Cerebellar cortex (tissue), 1 donor: ENCODE measurements around the gene IPO13.

Experiments
- DNase-seq: peaks from one replicate; pipeline ENCODE4 v3.0.0-alpha.2; 2015; ENCODE audit warnings: low spot score

IPO13 gene

DNA sequence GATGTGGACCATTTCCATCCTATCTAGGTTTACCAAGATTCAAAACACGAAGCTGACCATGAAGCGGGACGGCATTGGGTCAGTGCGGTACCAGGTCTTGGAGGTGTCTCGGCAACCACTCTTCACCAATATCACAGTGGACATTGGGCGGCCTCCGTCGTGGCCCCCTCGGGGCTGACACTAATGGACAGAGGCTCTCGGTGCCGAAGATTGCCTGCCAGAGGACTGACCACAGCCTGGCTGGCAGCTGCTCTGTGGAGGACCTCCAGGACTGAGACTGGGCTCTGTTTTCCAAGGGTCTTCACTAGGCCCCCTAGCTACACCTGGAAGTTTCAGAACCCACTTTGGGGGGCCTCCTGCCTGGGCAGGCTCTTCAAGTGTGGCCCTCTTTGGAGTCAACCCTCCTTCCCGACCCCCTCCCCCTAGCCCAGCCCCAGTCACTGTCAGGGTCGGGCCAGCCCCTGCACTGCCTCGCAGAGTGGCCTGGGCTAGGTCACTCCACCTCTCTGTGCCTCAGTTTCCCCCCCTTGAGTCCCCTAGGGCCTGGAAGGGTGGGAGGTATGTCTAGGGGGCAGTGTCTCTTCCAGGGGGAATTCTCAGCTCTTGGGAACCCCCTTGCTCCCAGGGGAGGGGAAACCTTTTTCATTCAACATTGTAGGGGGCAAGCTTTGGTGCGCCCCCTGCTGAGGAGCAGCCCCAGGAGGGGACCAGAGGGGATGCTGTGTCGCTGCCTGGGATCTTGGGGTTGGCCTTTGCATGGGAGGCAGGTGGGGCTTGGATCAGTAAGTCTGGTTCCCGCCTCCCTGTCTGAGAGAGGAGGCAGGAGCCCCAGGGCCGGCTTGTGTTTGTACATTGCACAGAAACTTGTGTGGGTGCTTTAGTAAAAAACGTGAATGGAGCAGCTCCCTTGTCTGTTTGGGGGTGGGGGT is 43.8 kb downstream of the IPO13 start:
- no peak for DNase-seq

DNA sequence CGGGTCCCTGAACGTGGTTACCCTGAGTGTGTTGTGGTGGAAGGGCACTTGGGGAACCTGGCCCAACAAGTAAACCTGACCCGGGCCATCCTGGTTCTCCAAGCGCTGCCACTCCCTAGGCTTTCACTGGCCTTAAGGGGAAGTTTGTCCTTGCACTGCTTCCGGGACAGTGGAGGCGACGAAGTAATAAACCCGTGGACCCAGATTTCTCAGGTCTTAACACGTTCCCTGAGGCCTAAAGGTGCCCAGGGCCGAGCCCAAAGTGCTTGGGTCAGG is 44.4 kb downstream of the IPO13 start:
- DNase-seq: no peak

DNA sequence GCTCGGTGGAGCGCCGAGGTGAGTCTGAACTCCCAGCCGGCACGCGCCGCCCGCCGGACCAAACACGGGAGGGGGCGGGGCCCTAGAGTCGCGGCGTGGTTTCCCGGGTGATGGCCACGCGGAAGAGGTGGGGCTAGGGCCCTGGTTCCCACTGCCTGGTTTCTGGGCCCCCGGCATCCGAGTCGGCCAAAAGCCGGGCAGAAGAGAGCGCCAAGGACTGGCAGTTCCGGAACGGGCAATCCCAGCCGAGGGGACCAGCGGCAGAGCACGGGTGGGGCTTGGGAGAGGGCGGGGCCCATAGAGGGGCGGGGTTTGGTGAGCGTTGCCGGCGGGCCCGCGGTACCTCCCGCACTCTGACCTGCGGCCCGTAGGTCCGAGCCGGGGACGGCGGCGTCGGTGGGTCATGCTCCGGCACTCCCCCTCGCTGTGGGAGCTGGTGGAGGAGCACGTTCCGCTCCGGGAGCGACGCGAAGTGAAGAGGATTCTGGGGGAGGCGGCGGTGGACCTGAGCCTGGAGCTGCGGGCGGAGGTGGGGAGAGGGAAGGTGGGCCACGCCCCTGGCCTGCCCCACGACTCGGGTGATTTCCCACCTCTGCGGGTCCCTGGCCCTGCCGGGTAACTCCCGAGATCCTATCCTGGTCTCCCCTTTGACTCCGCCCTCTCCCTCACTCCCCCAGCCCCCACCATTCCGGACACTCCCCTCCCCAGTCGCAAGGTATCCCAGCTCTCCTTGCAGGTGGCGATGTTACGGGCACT is 44.9 kb downstream of the IPO13 start, which contains the start of gene CCDC24:
TSS of gene CCDC24 (plus strand) at position 124 of the 756 bp plus-strand sequence. CDS start at position 404, 280 bp downstream.
- peak; percentile 75 for DNase-seq

DNA sequence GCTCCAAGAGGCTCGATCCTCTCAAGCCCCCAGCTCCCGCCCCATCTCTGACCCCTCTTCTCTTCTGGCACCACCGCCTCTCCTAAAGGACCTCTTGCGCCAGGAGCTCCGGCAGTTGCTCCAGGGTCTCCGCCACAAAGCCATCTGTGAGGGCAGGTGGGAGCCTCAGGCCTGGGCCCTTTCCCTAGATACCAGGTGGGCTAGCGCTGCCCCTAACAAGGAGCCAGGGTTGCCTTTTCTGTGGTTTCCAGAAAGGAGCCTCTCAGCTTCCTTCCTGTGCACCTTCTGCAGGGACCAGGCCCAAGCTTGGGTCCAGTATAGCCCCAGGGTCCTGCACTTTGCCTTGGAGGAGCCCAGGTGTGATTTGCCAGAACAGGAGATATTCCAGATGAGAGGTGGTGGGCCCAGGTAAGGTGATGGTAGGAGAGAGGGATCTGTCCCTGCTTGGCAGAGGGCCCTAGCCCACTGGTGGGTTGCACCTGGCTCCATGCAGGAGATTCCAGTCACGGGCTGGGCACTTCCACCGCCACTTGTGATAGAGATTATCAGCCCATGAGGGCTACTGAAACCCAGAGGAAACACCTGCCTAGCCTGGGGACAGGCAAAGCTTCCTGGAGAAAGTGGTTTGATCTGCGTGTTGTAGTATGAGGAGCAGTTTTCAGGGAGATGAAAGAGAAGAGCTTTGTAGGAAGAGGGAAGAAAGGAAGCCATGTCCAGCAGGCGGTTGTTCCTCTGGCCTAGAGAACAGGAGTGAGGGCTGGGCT is 45.7 kb downstream of the IPO13 start:
- no peak for DNase-seq

DNA sequence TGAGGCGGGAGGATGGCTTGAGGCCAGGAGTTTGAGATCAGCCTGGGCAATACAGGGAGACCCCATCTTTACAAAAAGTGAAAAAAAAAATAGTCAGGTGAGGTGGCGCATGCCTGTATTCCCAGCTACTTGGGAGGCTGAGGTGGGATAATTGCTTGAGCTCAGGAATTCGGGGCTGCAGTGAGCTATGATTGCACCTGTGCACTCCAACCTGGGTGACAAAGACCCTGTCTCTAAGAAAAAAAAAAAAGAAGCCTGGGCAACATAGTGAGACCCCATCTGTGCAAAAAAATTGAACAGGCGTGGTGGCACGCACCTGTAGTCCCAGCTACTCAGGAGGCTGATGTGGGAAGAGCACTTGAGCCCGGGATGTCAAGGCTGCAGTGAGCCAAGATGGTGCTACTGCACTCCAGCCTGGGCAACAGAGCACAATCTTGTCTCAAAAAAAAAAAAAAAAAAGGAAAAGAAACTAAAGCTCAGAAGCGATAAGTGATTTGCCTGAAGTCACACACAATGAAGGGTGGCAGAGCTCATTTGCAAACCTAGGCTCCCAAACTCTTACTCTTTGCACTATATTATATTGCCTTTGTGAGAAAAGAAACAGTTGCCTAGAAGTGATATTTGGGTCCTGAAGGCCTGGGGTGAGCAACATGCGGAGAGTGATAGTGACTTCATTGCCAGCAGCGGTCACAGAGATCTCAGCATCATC is 46.6 kb downstream of the IPO13 start:
- DNase-seq: no peak

DNA sequence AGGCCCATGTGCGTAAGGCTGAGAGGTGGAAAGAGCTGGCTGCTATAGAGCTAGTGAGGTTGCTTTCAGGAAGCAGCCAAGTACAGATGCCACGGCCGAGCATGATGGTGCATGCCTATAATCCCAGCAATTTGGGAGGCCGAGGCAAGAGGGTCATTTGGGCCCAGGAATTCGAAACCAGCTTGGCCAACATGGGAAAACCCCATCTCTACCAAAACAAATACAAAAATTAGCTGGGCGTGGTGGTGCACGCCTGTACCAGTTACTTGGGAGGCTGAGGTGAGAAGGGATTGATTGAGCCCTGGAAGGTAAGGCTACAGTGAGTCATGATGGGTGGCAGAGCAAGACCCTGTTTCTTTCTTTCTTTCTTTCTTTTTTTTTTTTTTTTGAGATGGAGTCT is 47.3 kb downstream of the IPO13 start:
- no peak for DNase-seq

DNA sequence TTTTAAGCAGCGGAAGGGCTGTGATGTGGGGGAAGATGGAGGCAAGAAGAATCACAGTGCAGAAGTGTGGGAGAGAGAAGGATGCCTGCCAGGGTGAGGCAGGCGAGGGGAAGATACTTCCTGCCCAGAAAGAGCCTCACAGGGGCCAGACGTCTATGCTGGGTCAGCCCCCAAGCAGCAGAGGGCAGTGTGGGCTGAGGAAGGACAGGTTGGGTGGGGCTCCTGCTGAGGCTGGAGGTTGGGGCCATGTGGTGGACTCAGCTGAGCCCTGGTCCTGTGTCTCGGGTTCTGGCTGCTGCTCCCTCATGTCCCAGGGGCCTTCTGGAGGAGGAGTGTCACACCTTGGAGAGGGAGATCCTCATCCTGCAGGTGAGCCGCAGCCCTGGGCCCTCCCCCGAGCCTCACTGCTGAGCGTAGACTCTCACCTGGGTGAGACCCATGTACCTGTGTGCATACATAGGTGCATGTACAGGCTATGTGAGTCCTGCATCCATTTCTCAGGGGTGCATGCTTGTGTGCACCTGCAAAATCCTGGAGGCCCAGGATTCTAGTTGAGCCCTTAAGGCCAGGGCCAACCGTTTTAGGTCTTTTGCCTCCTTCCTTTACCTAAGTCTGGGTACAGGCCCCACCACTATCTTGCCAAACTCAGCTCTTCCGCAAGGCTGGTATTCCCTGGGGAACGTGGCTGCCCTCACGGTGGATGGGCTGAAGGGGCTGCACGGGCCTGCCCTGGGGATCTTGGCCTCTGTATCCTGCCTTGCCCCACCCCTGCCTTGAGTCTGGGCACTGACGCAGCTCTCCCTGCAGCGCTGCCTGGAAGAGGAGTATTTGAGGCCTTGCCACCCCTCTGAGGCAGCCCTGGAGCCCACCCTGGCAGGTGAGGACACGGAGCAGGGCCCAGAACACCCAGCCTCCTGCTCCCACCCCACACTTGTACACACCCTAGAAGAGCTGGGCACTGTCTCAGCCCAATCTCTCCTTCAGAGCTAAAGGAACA is 48.3 kb downstream of the IPO13 start:
- no peak for DNase-seq

DNA sequence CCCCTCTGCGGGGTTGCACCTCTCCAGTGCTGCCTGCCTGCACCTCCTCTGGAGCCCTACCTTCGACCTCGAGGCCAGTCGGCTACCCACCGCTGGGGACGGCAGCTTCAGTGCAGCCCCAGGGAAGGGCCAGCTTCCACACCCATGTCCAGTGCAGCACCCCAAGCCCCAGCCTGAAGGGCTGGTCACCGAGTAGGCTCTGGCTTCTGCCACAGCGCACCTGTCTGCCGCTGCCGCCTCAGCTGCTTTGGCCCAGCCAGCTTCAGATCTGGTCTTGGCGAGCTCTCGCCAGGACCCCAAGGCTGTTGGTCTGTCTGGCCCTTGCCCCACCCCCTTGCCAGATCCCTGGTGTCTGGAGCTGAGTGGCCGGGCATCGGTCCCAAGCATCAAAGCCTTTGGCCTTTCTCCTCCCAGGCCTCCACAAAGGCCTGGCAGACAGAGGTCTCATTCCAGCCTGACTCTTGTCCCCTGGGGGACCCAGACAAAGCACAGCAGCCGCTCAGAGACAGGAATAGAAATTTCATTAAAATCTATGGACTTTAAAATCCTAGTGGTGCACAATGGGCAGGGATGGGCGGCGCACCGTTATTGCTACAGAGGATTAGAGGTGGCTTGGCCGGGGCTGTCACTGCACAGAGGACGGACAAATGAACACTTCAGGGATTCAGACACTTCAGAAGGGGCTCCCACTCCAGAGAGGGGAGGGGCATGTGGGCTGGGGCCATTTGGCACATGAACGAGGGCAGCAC is 49.4 kb downstream of the IPO13 start:
- DNase-seq: no peak

DNA sequence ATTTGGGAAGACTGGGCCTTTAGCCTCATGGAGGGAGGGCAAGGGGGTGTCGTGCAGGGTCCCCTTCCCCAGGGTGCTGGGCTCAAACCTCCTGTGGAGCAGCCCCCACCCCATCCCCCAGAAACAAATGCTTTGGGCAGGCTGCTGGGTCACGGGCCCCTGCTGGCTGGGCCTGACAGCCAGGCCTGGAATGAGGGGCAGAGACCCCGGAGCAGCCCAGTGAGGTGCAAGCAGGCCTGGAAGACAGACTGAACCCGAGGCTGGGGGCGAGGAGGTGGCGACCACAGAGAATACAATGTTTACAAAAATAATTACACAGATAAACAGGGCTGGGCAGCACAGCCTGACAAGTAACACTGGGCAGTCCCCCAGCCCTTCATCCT is 50.0 kb downstream of the IPO13 start:
- DNase-seq: no peak

DNA sequence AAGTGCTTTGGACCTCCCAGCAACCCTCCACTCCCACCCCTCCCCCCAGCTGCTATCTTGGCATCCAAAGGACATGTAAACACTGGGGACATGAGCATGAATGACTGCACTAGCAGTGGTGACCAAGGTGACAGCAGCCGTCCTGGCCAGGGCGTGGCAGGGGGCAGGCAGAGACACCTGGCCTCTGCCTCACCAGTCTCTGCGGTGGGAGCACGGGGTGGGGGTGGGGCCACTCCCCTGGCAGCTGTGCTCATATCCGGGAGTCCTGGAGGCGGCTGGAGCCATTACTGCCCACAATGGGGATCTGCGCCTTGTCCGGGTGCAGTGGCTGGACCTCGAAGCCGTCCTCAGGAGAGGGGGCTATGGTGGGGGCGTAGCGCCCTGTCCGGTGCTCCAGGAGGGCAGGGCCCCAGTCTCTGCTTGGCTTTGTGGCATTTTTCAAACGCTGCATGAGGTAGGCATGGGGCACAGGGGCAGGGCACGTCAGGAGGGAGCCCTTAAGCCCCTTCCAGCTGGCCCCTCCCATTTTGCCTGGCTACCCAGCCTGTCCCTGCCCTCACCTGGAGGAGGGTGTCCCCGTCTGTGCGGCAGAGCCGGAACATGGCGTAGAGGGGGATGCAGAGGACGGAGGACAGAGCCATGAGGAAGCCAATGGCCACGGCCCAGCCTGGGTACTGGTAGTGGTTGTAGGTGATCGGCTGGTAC is 50.7 kb downstream of the IPO13 start:
- DNase-seq: no peak

DNA sequence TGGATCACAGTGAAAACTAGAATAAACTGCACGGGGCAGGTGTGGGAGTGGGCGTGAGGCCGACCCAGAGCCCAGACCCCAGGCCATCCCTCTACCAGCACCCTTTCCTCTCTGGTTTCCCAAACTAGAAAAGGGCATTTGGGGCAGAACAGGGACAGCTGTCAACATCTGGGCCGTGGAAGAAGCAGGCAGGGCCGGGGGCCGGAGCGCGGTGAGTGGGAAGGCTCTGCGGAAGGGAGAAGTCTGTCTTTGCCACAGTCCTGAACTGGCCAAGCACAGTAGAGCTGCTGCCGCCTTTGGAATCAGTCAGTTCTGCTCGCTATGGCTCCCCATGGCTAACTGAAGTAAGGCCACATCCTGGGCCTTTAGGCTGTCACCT is 51.2 kb downstream of the IPO13 start:
- DNase-seq: no peak

DNA sequence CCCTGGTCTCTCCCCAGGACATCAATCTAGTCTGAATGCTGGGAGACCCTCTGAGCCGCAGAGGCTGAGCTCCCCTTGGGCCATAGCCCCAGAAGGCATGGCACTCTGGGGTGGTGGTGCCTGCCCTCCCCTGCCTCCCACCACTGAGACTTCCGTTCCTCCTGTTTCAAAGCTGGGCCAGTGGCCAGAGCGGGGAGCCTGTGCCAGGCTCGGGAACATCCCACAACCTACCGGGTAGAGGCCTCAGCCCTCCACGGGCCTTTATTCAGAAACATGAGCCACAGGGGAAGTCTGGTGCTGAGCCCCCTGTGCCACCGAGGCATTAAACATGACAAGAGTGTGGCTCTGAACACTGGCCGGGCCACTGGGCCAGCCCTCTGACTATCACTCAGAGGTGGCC is 52.7 kb downstream of the IPO13 start:
- no peak for DNase-seq

DNA sequence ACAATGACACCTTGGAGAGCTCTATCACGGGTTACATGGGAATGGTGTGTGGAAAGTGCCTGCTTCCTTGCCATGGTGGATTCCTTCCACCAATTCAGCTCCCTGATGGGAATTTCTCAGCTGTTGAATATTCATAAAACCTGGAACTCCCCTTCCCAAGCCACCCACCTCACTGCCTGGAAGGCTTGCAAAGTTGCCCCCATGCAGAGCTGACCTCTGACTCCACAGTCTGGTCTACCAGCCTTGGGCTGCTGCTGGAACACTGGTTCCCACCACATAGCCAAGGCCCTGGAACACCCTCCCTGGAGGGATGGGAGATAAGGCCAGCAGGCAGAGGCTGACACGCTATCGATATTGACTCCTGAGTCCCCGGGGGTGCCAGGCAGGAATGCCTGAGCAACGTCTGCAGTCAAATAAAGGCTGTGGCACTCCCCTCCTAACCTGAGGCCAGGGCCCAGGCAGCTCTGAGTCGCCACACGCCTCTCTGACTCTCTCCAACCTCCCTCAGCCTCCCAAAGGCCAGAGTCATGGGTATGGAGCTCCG is 53.4 kb downstream of the IPO13 start:
- no peak for DNase-seq

DNA sequence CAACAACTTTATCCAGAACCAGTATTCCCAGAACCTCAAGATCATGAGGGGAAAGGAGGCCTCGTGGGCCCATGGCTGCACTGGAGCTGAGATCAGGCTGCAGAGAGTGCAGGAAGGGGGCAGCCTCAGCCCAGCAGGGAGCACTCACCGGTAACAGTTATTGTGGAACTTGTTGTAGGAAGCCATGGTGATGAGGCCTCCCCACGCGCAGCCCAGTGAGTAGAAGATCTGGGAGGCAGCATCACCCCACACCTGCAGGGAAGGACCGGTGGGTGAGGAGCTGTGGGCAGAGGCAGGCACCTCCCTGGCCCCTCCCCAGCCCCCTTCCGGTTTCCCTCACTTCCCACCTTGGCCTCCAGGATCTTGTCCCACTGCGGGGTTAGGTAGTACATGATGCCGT is 55.4 kb downstream of the IPO13 start:
- no peak for DNase-seq

DNA sequence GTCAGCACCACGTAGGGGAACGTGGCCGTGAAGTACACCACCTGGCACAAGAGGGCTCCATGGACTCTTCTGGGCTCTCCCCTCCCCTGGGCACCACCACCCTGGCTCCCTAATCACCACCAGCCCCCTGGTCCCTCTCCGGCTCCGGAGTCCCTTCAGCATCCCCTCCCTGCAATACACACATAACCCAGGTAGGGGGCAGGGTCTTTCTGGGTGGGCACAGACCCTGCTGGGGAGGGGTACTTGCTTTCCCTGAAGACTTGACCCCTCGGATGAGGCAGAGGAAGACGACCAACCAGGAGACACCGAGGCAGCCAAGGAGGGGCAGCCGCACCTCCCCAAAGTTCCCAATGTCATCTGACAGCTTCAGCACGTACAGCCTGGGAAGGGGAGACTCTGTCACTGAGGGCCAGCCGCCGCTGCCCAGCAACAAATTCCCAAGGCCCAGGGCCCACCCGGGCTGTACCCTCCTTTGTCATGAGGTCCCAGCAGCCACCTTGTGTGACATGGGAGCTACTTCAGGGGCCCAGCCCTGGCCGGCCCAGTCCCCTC is 55.9 kb downstream of the IPO13 start:
- DNase-seq: no peak

DNA sequence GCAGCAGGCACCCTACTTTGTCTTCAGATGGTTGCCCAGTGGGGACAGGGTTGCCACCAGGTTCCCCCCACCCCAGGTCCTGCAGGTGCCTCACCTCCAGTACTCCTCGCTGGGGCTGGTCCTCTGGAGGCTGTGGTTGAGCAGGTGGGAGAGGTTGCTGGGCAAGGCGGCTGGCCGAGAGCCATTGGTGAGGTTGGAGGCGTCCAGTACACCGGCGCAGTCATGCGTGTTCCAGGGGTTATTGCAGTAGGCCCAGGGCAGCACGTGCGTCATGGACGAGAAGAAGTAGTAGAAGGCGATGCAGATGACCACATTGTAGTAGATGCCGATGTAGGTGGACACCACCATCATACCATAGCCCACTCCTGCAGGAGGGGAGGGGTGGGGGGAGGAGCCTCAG is 61.5 kb downstream of the IPO13 start:
- no peak for DNase-seq

DNA sequence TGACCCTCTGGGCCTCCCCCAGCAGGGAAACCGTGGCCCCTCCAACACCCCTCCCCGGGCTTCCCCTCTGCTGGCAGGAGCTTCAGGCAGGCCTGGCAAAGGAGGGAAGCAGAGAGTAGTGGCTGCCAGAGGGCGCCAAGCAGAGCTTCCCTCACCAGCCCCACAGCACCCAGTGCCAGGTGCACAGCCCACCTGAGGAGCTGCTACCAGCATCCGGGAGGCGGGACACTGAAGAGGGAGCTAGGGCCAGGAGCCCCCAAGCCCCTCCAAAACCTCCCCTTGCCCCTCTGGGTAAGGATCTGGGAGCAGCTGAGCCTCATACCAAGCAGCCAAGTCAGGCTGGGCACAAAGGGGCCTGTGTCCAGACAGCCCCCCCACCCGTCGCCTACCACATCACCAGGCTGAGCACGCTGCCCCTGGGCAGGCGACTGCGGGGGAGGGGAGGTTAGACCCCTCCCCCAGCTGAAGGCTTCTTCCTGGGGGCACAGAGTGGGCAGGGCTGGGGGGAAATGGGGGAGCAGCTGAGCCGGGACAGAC is 64.3 kb downstream of the IPO13 start:
- no peak for DNase-seq

DNA sequence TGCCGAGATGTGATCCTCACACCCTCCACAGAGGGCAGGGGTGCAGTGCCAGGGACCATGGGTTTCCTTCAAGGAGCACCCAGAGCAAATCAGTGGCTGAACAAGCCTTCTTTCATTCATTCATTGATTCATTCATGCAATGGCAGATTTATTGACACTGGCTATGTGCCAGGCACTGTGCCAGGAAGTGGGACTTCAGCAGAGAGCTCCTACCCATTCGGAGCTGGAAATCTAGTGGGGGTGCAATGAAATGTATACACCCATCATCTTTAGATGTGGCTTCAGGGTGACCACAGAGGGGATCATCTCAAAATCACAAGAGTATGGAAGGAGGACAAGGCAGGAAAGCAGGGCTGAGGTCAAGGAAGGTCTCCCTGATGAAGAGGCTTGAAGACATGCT is 65.7 kb downstream of the IPO13 start:
- DNase-seq: no peak
